ENCODE data around the gene UCHL5.
"Not testable (repeated sequence)": the region's sequence is repeated elsewhere in the genome, so short reads cannot be mapped to it uniquely, and the experiment has no call there.

Gene UCHL5

GRCh38 chr1:193060115-193060403 is 899 bp upstream of the UCHL5 start:
- no peak for DNase-seq
- H3K79me2 ChIP-seq (ENCODE audit: control insufficient read depth, insufficient read depth, low read length, poor library complexity) = peaks cover 12% of the 10 kb centered on the region
- peak overlapping the region; percentile 96 for H3K4me3 ChIP-seq (ENCODE audit: low read depth, low read length)
- H2BK5ac ChIP-seq (ENCODE audit: low read depth, low read length, poor library complexity) = no peak overlapping the region
- no peak overlapping the region for H2BK12ac ChIP-seq (ENCODE audit: low read length)
- no CpG with 5 or more reads among the region's 9 CpGs for WGBS (ENCODE audit: extremely low coverage, insufficient coverage, insufficient read length)
- peaks cover 9% of the 10 kb centered on the region for H3K79me1 ChIP-seq (ENCODE audit: low read length)
- H3K14ac ChIP-seq (ENCODE audit: low read length) = no peak overlapping the region
- H3K23ac ChIP-seq (ENCODE audit: low read length) = no peak overlapping the region
- no peak overlapping the region for H4K12ac ChIP-seq (ENCODE audit: low read depth, low read length)
- no peak overlapping the region for H3K18ac ChIP-seq (ENCODE audit: low read length)
- H4K8ac ChIP-seq (ENCODE audit: low read depth, low read length) = peak overlapping the region; percentile 95
- no peaks in the 10 kb centered on the region for H3K9me3 ChIP-seq (ENCODE audit: insufficient read depth, low read depth, low read length)
- peaks cover 0 to 1% of the 10 kb centered on the region in 2 experiments for H3K4me1 ChIP-seq (ENCODE audit: control insufficient read depth in 1 of 2, insufficient read depth in 2 of 2, low read length in 2 of 2)
- H3K4me2 ChIP-seq (ENCODE audit: low read length) = peak overlapping the region; percentile 70
- H3K4ac ChIP-seq (ENCODE audit: low read depth, low read length) = peak overlapping the region; percentile 66
- no peak overlapping the region for H2BK120ac ChIP-seq (ENCODE audit: insufficient read depth, low read length, poor library complexity)
- peak overlapping the region; percentile 34 for H2AFZ ChIP-seq (ENCODE audit: insufficient read depth, low read length, poor library complexity)
- no peaks in the 10 kb centered on the region for H3K27me3 ChIP-seq (ENCODE audit: insufficient read depth, low read length)
- no peak overlapping the region for H2AK5ac ChIP-seq (ENCODE audit: low read length)
- H4K91ac ChIP-seq (ENCODE audit: low read depth, low read length) = peak overlapping the region; percentile 84
- H3K36me3 ChIP-seq (ENCODE audit: control insufficient read depth in 1 of 2, insufficient read depth in 2 of 2, low read length in 2 of 2) = no peaks in the 10 kb centered on the region
- H3K27ac ChIP-seq (ENCODE audit: low read depth, low read length) = peak overlapping the region; percentile 94
- H3K9ac ChIP-seq (ENCODE audit: low read length) = peak overlapping the region; percentile 39

DNA sequence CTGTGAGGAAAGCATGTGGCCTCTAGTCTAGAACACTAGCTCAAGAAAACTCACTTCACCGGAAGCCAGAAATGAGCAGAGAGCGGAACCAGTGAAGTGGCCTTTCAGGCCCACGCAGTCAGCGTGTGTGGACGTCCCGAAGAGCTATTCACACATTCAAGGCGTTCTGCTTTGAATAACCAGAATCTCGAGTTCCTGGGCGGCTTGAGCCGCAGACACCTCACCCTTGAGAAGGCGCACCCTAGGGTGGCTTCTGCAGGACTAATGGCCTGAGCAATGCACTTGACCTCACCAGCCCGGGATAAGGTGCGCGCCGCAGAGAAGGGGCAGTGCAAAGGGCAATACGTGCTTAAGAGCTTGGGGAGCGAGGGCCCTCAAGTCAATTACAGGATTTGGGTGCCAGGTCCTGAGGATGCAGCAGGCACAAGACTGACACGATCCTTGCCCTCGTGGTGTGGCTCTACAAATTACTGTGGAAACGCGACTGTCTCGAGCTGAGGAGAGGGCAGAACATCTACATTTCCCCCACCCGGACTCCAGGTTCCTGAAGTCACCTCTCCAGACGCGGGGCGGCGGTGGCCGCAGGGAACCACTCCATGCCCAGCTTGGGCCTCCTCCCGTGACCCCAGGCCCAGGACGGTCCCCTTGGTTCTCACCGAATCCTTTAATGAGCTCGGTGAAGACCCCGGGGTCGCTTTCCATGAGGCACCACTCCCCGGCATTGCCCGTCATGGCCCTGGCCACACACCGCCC is 455 bp downstream of the UCHL5 start:
- peak overlapping the region; percentile 88 for H3K9ac ChIP-seq (ENCODE audit: low read length)

GRCh38 chr1:193054169-193054675 is 4.9 kb downstream of the UCHL5 start:
- no CpG with 5 or more reads among the region's 4 CpGs for WGBS (ENCODE audit: extremely low coverage, insufficient coverage, insufficient read length)
- Histone ChIP-seq H3K18ac (ENCODE audit: low read length) (no peak overlapping the region), H2AFZ (ENCODE audit: insufficient read depth, low read length, poor library complexity) (no peak overlapping the region)

More for the DNA sequence above, 455 bp downstream of the UCHL5 start:
- H4K91ac ChIP-seq (ENCODE audit: low read depth, low read length) = peak overlapping the region; percentile 68
- no peaks in the 10 kb centered on the region for H3K36me3 ChIP-seq (ENCODE audit: control insufficient read depth in 1 of 2, insufficient read depth in 2 of 2, low read length in 2 of 2)
- peak overlapping the region; percentile 4 for H2BK5ac ChIP-seq (ENCODE audit: low read depth, low read length, poor library complexity)
- peak overlapping the region; percentile 86 for H3K4me3 ChIP-seq (ENCODE audit: low read depth, low read length)
- H3K79me2 ChIP-seq (ENCODE audit: control insufficient read depth, insufficient read depth, low read length, poor library complexity) = peaks cover 12% of the 10 kb centered on the region
- peaks cover 0 to 1% of the 10 kb centered on the region in 2 experiments for H3K4me1 ChIP-seq (ENCODE audit: control insufficient read depth in 1 of 2, insufficient read depth in 2 of 2, low read length in 2 of 2)
- H3K27me3 ChIP-seq (ENCODE audit: insufficient read depth, low read length) = no peaks in the 10 kb centered on the region
- H4K8ac ChIP-seq (ENCODE audit: low read depth, low read length) = peak overlapping the region; percentile 80
- peak overlapping the region; percentile 50 for H3K4ac ChIP-seq (ENCODE audit: low read depth, low read length)
- H3K23ac ChIP-seq (ENCODE audit: low read length) = no peak overlapping the region
- peak overlapping the region; percentile 80 for H3K4me2 ChIP-seq (ENCODE audit: low read length)
- no peak overlapping the region for H2BK12ac ChIP-seq (ENCODE audit: low read length)
- no peak overlapping the region for H2BK120ac ChIP-seq (ENCODE audit: insufficient read depth, low read length, poor library complexity)
- H3K18ac ChIP-seq (ENCODE audit: low read length) = peak overlapping the region; percentile 25
- no CpG with 5 or more reads among the region's 37 CpGs for WGBS (ENCODE audit: extremely low coverage, insufficient coverage, insufficient read length)
- DNase-seq = peak; percentile 18 to 59
- peak overlapping the region; percentile 94 for H3K27ac ChIP-seq (ENCODE audit: low read depth, low read length)
- peak overlapping the region; percentile 28 for H2AK5ac ChIP-seq (ENCODE audit: low read length)
- peak overlapping the region; percentile 23 for H2AFZ ChIP-seq (ENCODE audit: insufficient read depth, low read length, poor library complexity)
- H4K12ac ChIP-seq (ENCODE audit: low read depth, low read length) = peak overlapping the region; percentile 20
- H3K14ac ChIP-seq (ENCODE audit: low read length) = peak overlapping the region; percentile 54
- peaks cover 9% of the 10 kb centered on the region for H3K79me1 ChIP-seq (ENCODE audit: low read length)
- H3K9me3 ChIP-seq (ENCODE audit: insufficient read depth, low read depth, low read length) = no peaks in the 10 kb centered on the region

DNA sequence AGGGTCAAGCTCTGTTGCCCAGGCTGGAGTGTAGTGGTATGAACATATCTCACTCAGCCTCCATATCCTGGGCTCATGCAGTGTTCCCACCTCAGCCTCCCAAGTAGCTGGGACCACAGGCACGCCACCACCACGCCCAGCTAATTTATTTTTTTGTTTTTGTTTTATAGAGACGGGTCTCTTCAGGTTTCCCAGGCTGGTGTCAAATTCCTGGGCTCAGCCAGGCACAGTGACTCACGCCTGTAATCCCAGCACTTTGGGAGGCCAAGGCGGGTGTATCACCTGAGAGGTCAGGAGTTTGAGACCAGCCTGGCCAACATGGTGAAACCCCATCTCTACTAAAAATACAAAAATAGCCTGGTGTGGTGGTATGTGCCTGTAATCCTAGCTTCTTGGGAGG is 10.2 kb downstream of the UCHL5 start:
- not testable (repeated sequence) for H2AFZ ChIP-seq (ENCODE audit: insufficient read depth, low read length, poor library complexity); H3K27me3 ChIP-seq (ENCODE audit: insufficient read depth, low read length); H2BK120ac ChIP-seq (ENCODE audit: insufficient read depth, low read length, poor library complexity); H4K12ac ChIP-seq (ENCODE audit: low read depth, low read length); H3K79me2 ChIP-seq (ENCODE audit: control insufficient read depth, insufficient read depth, low read length, poor library complexity); H4K8ac ChIP-seq (ENCODE audit: low read depth, low read length); DNase-seq; H3K23ac ChIP-seq (ENCODE audit: low read length); H3K79me1 ChIP-seq (ENCODE audit: low read length); H3K4me2 ChIP-seq (ENCODE audit: low read length); H3K4me3 ChIP-seq (ENCODE audit: low read depth, low read length); H2BK12ac ChIP-seq (ENCODE audit: low read length); H2AK5ac ChIP-seq (ENCODE audit: low read length); H3K9ac ChIP-seq (ENCODE audit: low read length); H3K9me3 ChIP-seq (ENCODE audit: insufficient read depth, low read depth, low read length); H3K4me1 ChIP-seq (ENCODE audit: control insufficient read depth in 1 of 2, insufficient read depth in 2 of 2, low read length in 2 of 2); H3K4ac ChIP-seq (ENCODE audit: low read depth, low read length); H4K91ac ChIP-seq (ENCODE audit: low read depth, low read length); H3K27ac ChIP-seq (ENCODE audit: low read depth, low read length); H3K18ac ChIP-seq (ENCODE audit: low read length); H3K14ac ChIP-seq (ENCODE audit: low read length); H2BK5ac ChIP-seq (ENCODE audit: low read depth, low read length, poor library complexity)
- no CpG with 5 or more reads among the region's 5 CpGs for WGBS (ENCODE audit: extremely low coverage, insufficient coverage, insufficient read length)
- H3K36me3 ChIP-seq (ENCODE audit: control insufficient read depth in 1 of 2, insufficient read depth in 2 of 2, low read length in 2 of 2) = peaks cover 10 to 14% of the 10 kb centered on the region in 2 experiments

More at GRCh38 chr1:193054169-193054675, 4.9 kb downstream of the UCHL5 start:
- Histone ChIP-seq H3K4me3 (ENCODE audit: low read depth, low read length) (no peak overlapping the region), H3K79me2 (ENCODE audit: control insufficient read depth, insufficient read depth, low read length, poor library complexity) (peaks cover 8% of the 10 kb centered on the region), H3K4ac (ENCODE audit: low read depth, low read length) (peak overlapping the region; percentile 36), H3K79me1 (ENCODE audit: low read length) (peaks cover 4% of the 10 kb centered on the region), H2BK120ac (ENCODE audit: insufficient read depth, low read length, poor library complexity) (no peak overlapping the region), H3K36me3 (ENCODE audit: control insufficient read depth in 1 of 2, insufficient read depth in 2 of 2, low read length in 2 of 2) (peaks cover 3 to 4% of the 10 kb centered on the region in 2 experiments), H4K91ac (ENCODE audit: low read depth, low read length) (no peak overlapping the region), H3K23ac (ENCODE audit: low read length) (no peak overlapping the region), H4K12ac (ENCODE audit: low read depth, low read length) (no peak overlapping the region), H2BK5ac (ENCODE audit: low read depth, low read length, poor library complexity) (no peak overlapping the region), H3K27ac (ENCODE audit: low read depth, low read length) (no peak overlapping the region), H3K9ac (ENCODE audit: low read length) (no peak overlapping the region), H2AK5ac (ENCODE audit: low read length) (no peak overlapping the region), H3K14ac (ENCODE audit: low read length) (no peak overlapping the region), H2BK12ac (ENCODE audit: low read length) (no peak overlapping the region), H4K8ac (ENCODE audit: low read depth, low read length) (no peak overlapping the region), H3K4me1 (ENCODE audit: control insufficient read depth in 1 of 2, insufficient read depth in 2 of 2, low read length in 2 of 2) (peaks cover 0 to 1% of the 10 kb centered on the region in 2 experiments), H3K9me3 (ENCODE audit: insufficient read depth, low read depth, low read length) (no peaks in the 10 kb centered on the region), H3K27me3 (ENCODE audit: insufficient read depth, low read length) (no peaks in the 10 kb centered on the region), H3K4me2 (ENCODE audit: low read length) (no peak overlapping the region)
- DNase-seq = no peak
